Mesendoderm (in vitro differentiated cells): ENCODE results near the gene RASGRP1.
A peak's percentile ranks its signal among the peaks of the same experiment; 100 is the strongest.

Experiments used
- DNase-seq: peaks from one replicate; pipeline ENCODE4 v3.0.0; 2013
- H2AK5ac ChIP-seq: 2 replicates; pipeline ENCODE4 v1.6.1; 2013; ENCODE audit warnings: low read length, inconsistent platforms
- H2BK120ac ChIP-seq: 2 replicates; pipeline ENCODE4 v1.6.1; 2013; ENCODE audit warnings: low read depth, mild to moderate bottlenecking, low read length, moderate library complexity, mixed read lengths
- H2BK15ac ChIP-seq: replicated peaks from 2 replicates; pipeline ENCODE4 v1.6.1; 2013; ENCODE audit warnings: low read depth, mild to moderate bottlenecking, moderate library complexity
- H2BK5ac ChIP-seq: 2 replicates; pipeline ENCODE4 v1.6.1; 2013; ENCODE audit warnings: low read length, inconsistent platforms
- H3K18ac ChIP-seq: 2 replicates; pipeline ENCODE4 v1.6.1; 2013; ENCODE audit warnings: mild to moderate bottlenecking, low read length, mixed read lengths
- H3K23ac ChIP-seq: one replicate; pipeline ENCODE4 v1.6.1; 2013; ENCODE audit warnings: low read length
- H3K27ac ChIP-seq: 2 replicates; pipeline ENCODE4 v1.5.1; 2013; ENCODE audit warnings: low read depth, mild to moderate bottlenecking, inconsistent platforms, low read length, moderate library complexity
- H3K27me3 ChIP-seq: 2 replicates; pipeline ENCODE4 v1.6.1; 2013; ENCODE audit warnings: low read length, control low read depth, mild to moderate bottlenecking, inconsistent platforms; ENCODE audit not compliant: insufficient read depth, poor library complexity
- H3K36me3 ChIP-seq: 2 replicates; pipeline ENCODE4 v1.6.1; 2013; ENCODE audit warnings: low read length, inconsistent platforms; ENCODE audit not compliant: control insufficient read depth, insufficient read depth
- H3K4ac ChIP-seq: one replicate; pipeline ENCODE4 v1.6.1; 2013; ENCODE audit warnings: low read depth, mild to moderate bottlenecking, low read length, moderate library complexity
- H3K4me1 ChIP-seq: 2 replicates; pipeline ENCODE4 v1.6.1; 2013; ENCODE audit warnings: low read depth, low read length, inconsistent platforms; ENCODE audit not compliant: control insufficient read depth
- H3K4me2 ChIP-seq: 2 replicates; pipeline ENCODE4 v1.6.1; 2013; ENCODE audit warnings: low read length
- H3K4me3 ChIP-seq: 2 replicates; pipeline ENCODE4 v1.5.1; 2013; ENCODE audit warnings: mild to moderate bottlenecking, low read length
- H3K56ac ChIP-seq: one replicate; pipeline ENCODE4 v1.6.1; 2013; ENCODE audit warnings: low read length
- H3K79me1 ChIP-seq: 2 replicates; pipeline ENCODE4 v1.6.1; 2013; ENCODE audit warnings: low read length, inconsistent platforms
- H3K79me2 ChIP-seq: 2 replicates; pipeline ENCODE4 v1.6.1; 2013; ENCODE audit warnings: mild to moderate bottlenecking, low read length; ENCODE audit not compliant: control insufficient read depth, insufficient read depth
- H3K9ac ChIP-seq: 2 replicates; pipeline ENCODE4 v1.6.1; 2013; ENCODE audit warnings: low read length, inconsistent platforms
- H4K5ac ChIP-seq: one replicate; pipeline ENCODE4 v1.6.1; 2013; ENCODE audit warnings: low read length
- H4K8ac ChIP-seq: one replicate; pipeline ENCODE4 v1.6.1; 2013; ENCODE audit warnings: low read depth, mild to moderate bottlenecking, control low read depth, low read length, moderate library complexity
- WGBS: extraction: QIAGEN DNeasy Blood & Tissue Kit; methylation state at CpG from one replicate; pipeline ENCODE4 v1.1.7; 2013; ENCODE audit warnings: low lambda C conversion rate, missing lambda C conversion rate; ENCODE audit not compliant: insufficient coverage; ENCODE audit errors: extremely low coverage; 5-methylcytosine and 5-hydroxymethylcytosine counted together

Gene RASGRP1

GRCh38 chr15:38600236-38600635 is 35.6 kb upstream of the RASGRP1 start:
- Histone ChIP-seq H4K8ac (no peak overlapping the region), H3K18ac (no peak overlapping the region), H2AK5ac (no peak overlapping the region), H3K27me3 (no peaks in the 10 kb centered on the region), H3K4me2 (no peak overlapping the region), H3K56ac (no peak overlapping the region), H2BK120ac (no peak overlapping the region), H4K5ac (no peak overlapping the region), H2BK15ac (no peak overlapping the region), H3K4me1 (no peaks in the 10 kb centered on the region), H3K27ac (no peak overlapping the region), H3K4ac (no peak overlapping the region), H3K79me2 (no peaks in the 10 kb centered on the region), H3K23ac (no peak overlapping the region), H3K36me3 (no peaks in the 10 kb centered on the region), H2BK5ac (no peak overlapping the region), H3K9ac (no peak overlapping the region), H3K79me1 (no peaks in the 10 kb centered on the region), H3K4me3 (no peak overlapping the region)
- no CpG with 5 or more reads among the region's 2 CpGs for WGBS
- DNase-seq = no peak

GRCh38 chr15:38598749-38599148 is 34.1 kb upstream of the RASGRP1 start:
- H3K18ac ChIP-seq = no peak overlapping the region
- no peaks in the 10 kb centered on the region for H3K79me2 ChIP-seq
- no peak overlapping the region for H3K9ac ChIP-seq
- no peaks in the 10 kb centered on the region for H3K27me3 ChIP-seq
- DNase-seq = no peak
- H3K79me1 ChIP-seq = no peaks in the 10 kb centered on the region
- no peaks in the 10 kb centered on the region for H3K4me1 ChIP-seq
- no peak overlapping the region for H4K8ac ChIP-seq
- H2BK120ac ChIP-seq = no peak overlapping the region
- no peak overlapping the region for H2AK5ac ChIP-seq
- H3K56ac ChIP-seq = no peak overlapping the region
- no peak overlapping the region for H3K4me2 ChIP-seq
- H3K36me3 ChIP-seq = no peaks in the 10 kb centered on the region
- H3K4ac ChIP-seq = no peak overlapping the region
- no peak overlapping the region for H4K5ac ChIP-seq
- WGBS = no CpG with 5 or more reads among the region's 2 CpGs
- H2BK15ac ChIP-seq = no peak overlapping the region
- no peak overlapping the region for H3K4me3 ChIP-seq
- peak overlapping the region; percentile 80 for H3K23ac ChIP-seq
- H3K27ac ChIP-seq = no peak overlapping the region
- H2BK5ac ChIP-seq = no peak overlapping the region

- Histone ChIP-seq H3K9ac (no peak overlapping the region), H2BK5ac (no peak overlapping the region), H3K79me2 (no peaks in the 10 kb centered on the region), H3K27ac (no peak overlapping the region), H3K4me1 (no peaks in the 10 kb centered on the region), H3K4me3 (no peak overlapping the region), H2BK120ac (no peak overlapping the region), H4K8ac (no peak overlapping the region), H4K5ac (no peak overlapping the region), H3K23ac (no peak overlapping the region), H2BK15ac (no peak overlapping the region), H3K4ac (no peak overlapping the region), H3K4me2 (no peak overlapping the region), H3K79me1 (no peaks in the 10 kb centered on the region), H2AK5ac (no peak overlapping the region), H3K18ac (no peak overlapping the region), H3K27me3 (no peaks in the 10 kb centered on the region), H3K56ac (no peak overlapping the region), H3K36me3 (no peaks in the 10 kb centered on the region)
- no peak for DNase-seq
- no CpG with 5 or more reads among the region's 3 CpGs for WGBS
These were observed 32.7 kb upstream of the RASGRP1 start for GRCh38 chr15:38597219-38597800.

GRCh38 chr15:38593524-38593923 is 28.9 kb upstream of the RASGRP1 start:
- no peak overlapping the region for H3K4me3 ChIP-seq
- WGBS = 100% methylated on average over 1 of the region's 4 CpGs
- no peaks in the 10 kb centered on the region for H3K79me2 ChIP-seq
- H3K4me1 ChIP-seq = no peaks in the 10 kb centered on the region
- H3K23ac ChIP-seq = no peak overlapping the region
- H3K56ac ChIP-seq = no peak overlapping the region
- H3K4ac ChIP-seq = no peak overlapping the region
- no peak overlapping the region for H4K5ac ChIP-seq
- H3K18ac ChIP-seq = no peak overlapping the region
- H3K27ac ChIP-seq = no peak overlapping the region
- no peak overlapping the region for H3K9ac ChIP-seq
- no peak overlapping the region for H2AK5ac ChIP-seq
- H2BK15ac ChIP-seq = no peak overlapping the region
- peak; percentile 17 for DNase-seq
- H3K79me1 ChIP-seq = no peaks in the 10 kb centered on the region
- no peak overlapping the region for H4K8ac ChIP-seq
- H2BK5ac ChIP-seq = no peak overlapping the region
- H3K4me2 ChIP-seq = no peak overlapping the region
- no peaks in the 10 kb centered on the region for H3K36me3 ChIP-seq
- no peaks in the 10 kb centered on the region for H3K27me3 ChIP-seq
- H2BK120ac ChIP-seq = no peak overlapping the region

GRCh38 chr15:38589502-38589901 is 24.9 kb upstream of the RASGRP1 start:
- Histone ChIP-seq H3K27me3 (no peaks in the 10 kb centered on the region), H3K23ac (no peak overlapping the region), H2BK15ac (no peak overlapping the region), H3K27ac (no peak overlapping the region), H4K8ac (no peak overlapping the region), H3K79me1 (no peaks in the 10 kb centered on the region), H2BK120ac (no peak overlapping the region), H3K36me3 (no peaks in the 10 kb centered on the region), H3K9ac (no peak overlapping the region), H2BK5ac (no peak overlapping the region), H3K4me3 (no peak overlapping the region), H3K4ac (no peak overlapping the region), H3K18ac (no peak overlapping the region), H2AK5ac (no peak overlapping the region), H4K5ac (no peak overlapping the region), H3K4me2 (no peak overlapping the region), H3K79me2 (no peaks in the 10 kb centered on the region), H3K4me1 (no peaks in the 10 kb centered on the region), H3K56ac (no peak overlapping the region)
- no CpG with 5 or more reads among the region's 4 CpGs for WGBS
- peak; percentile 42 for DNase-seq

- H4K5ac ChIP-seq = no peak overlapping the region
- no peaks in the 10 kb centered on the region for H3K79me1 ChIP-seq
- whole genome bisulfite sequencing = no CpG with 5 or more reads among the region's 3 CpGs
- no peak overlapping the region for H3K23ac ChIP-seq
- no peak overlapping the region for H2BK15ac ChIP-seq
- H3K56ac ChIP-seq = no peak overlapping the region
- no peak overlapping the region for H3K4ac ChIP-seq
- H2BK120ac ChIP-seq = no peak overlapping the region
- H3K18ac ChIP-seq = no peak overlapping the region
- H3K4me1 ChIP-seq = no peaks in the 10 kb centered on the region
- no peak overlapping the region for H4K8ac ChIP-seq
- no peak overlapping the region for H3K27ac ChIP-seq
- no peak overlapping the region for H3K9ac ChIP-seq
- H3K4me3 ChIP-seq = no peak overlapping the region
- H3K79me2 ChIP-seq = no peaks in the 10 kb centered on the region
- no peak overlapping the region for H2AK5ac ChIP-seq
- no peaks in the 10 kb centered on the region for H3K27me3 ChIP-seq
- H3K4me2 ChIP-seq = no peak overlapping the region
- H3K36me3 ChIP-seq = no peaks in the 10 kb centered on the region
- no peak for DNase-seq
- no peak overlapping the region for H2BK5ac ChIP-seq
These were observed 24.1 kb upstream of the RASGRP1 start for GRCh38 chr15:38588672-38589071.
